K562 (cell line): ENCODE measurements around the gene PON3.

Source experiments
- KAT2B ChIP-seq: IDR thresholded peaks from one replicate; pipeline ENCODE4 v1.6.1; 2012; ENCODE audit warnings: low read depth, mild to moderate bottlenecking, control low read depth, inconsistent platforms, low read length, moderate library complexity
- ZNF324 ChIP-seq: fragments of 250-450 bp; sonication (Bioruptor Pico); IDR thresholded peaks from 2 replicates; pipeline ENCODE4 v1.4.0; 2020; ENCODE audit warnings: mild to moderate bottlenecking

DNA sequence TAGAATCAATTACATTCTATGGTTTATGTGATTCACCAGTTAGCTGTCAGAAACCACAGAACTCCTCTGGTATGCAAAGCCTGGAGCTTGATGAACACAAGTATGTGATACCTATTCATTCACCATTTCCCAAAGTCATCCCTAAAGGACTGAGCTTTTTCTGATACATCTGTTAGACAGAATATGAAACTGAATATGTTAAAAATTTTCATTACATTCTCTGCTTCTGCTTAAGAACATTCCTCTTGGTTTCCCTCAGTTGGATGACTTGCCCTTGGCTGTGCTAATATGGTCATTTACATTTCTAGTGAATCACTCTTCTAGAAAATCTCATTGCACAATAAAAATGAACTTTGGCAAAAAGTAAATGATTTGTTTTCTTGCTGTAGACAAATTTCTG lies 61.1 kb downstream of the PON3 start:
- TF ChIP-seq ZNF324 (CRISPR knock-in tag) (no peak), KAT2B (no peak)
